CD4-positive, CD25-positive, alpha-beta regulatory T cell (primary cell): ENCODE data around the gene TMEM80. TPM values are rescaled to one million over a fixed set of nuclear protein-coding genes. Genes with fewer than 3 reads are reported as not detected.
"Not testable (repeated sequence)": the region's sequence is repeated elsewhere in the genome, so short reads cannot be mapped to it uniquely, and the experiment has no call there.

Source experiments
- ATAC-seq, 2 donors: fragments of 150-1000 bp; cut with Tn5 transposase; one replicate each; pipeline ENCODE4 v1.10.0; 2021; ENCODE audit warnings: low read depth in 2 of 2, moderate number of reproducible peaks in 2 of 2, moderate library complexity in 1 of 2
- DNase-seq, 3 donors: peaks; one replicate each; pipeline versions ENCODE4 v3.0.0 to v3.0.0-alpha.2; 2012 to 2022; ENCODE audit warnings: mixed read lengths in 1 of 3
- H3K27ac ChIP-seq: one replicate; pipeline ENCODE4 v1.7.0; 2013; ENCODE audit warnings: mild to moderate bottlenecking, low read length; ENCODE audit not compliant: insufficient read depth, poor library complexity, severe bottlenecking
- H3K27me3 ChIP-seq: one replicate; pipeline ENCODE4 v1.7.0; 2013; ENCODE audit warnings: low read length; ENCODE audit not compliant: control insufficient read depth, insufficient read depth
- H3K36me3 ChIP-seq: one replicate; pipeline ENCODE4 v1.7.0; 2013; ENCODE audit warnings: mild to moderate bottlenecking, low read length, moderate library complexity; ENCODE audit not compliant: control insufficient read depth, insufficient read depth
- H3K4me1 ChIP-seq: 2 replicates; pipeline ENCODE4 v1.7.0; 2013; ENCODE audit warnings: mild to moderate bottlenecking, low read length; ENCODE audit not compliant: insufficient read depth, control insufficient read depth, poor library complexity, severe bottlenecking
- H3K4me3 ChIP-seq: one replicate; pipeline ENCODE4 v1.7.0; 2013; ENCODE audit warnings: low read depth, mild to moderate bottlenecking, low read length, moderate library complexity
- H3K9me3 ChIP-seq, 2 experiments: 1 replicate in 1 of 2; 2 replicates in 1 of 2; pipeline ENCODE4 v1.7.0; 2013; ENCODE audit warnings: low read length in 2 of 2, mild to moderate bottlenecking in 1 of 2, moderate library complexity in 1 of 2; ENCODE audit not compliant: control insufficient read depth in 2 of 2
- H3K27ac Mint-ChIP-seq, 3 donors: one replicate each; pipeline ENCODE4 v1.8.0; 2020 to 2022; ENCODE audit warnings: mild to moderate bottlenecking in 3 of 3, mixed read lengths in 3 of 3, moderate library complexity in 2 of 3
- H3K27me3 Mint-ChIP-seq: one replicate; pipeline ENCODE4 v1.8.0; 2022; ENCODE audit warnings: mild to moderate bottlenecking, mixed read lengths
- H3K36me3 Mint-ChIP-seq: one replicate; pipeline ENCODE4 v1.8.0; 2020; ENCODE audit warnings: mixed read lengths
- H3K4me1 Mint-ChIP-seq, 4 donors: one replicate each; pipeline ENCODE4 v1.8.0; 2020 to 2022; ENCODE audit warnings: mixed read lengths in 4 of 4, mild to moderate bottlenecking in 1 of 4
- H3K4me3 Mint-ChIP-seq, 4 donors: one replicate each; pipeline ENCODE4 v1.8.0; 2020 to 2022; ENCODE audit warnings: mild to moderate bottlenecking in 4 of 4, mixed read lengths in 4 of 4, moderate library complexity in 3 of 4
- H3K9me3 Mint-ChIP-seq, 7 donors: one replicate each; pipeline ENCODE4 v1.8.0; 2020 to 2022; ENCODE audit warnings: mixed read lengths in 7 of 7, mild to moderate bottlenecking in 3 of 7, moderate library complexity in 2 of 7
- polyA plus RNA-seq, 4 donors: library from polyadenylated mRNA; unstranded; fragments of 300-500 nt; fragmentation: Illumina TruSeq; gene quantifications; one replicate each; pipeline ENCODE4 v1.2.3, GENCODE V29; 2021
- total RNA-seq: library from RNA; stranded (reverse); gene quantifications from one replicate; pipeline ENCODE4 v1.2.3, GENCODE V29; 2022

TMEM80 gene
- total and polyA plus RNA-seq, 5 donors from 2014 or later: 24.5 to 35.0 (median 26.3) TPM

GRCh38 chr11:680476-680875, 15.1 kb upstream of the TMEM80 start:
- H3K36me3 ChIP-seq: peaks cover 52% of the 10 kb centered on the region
- H3K9me3 Mint-ChIP-seq: no peaks in the 10 kb centered on the region
- H3K4me3 Mint-ChIP-seq: no peak overlapping the region
- H3K27ac Mint-ChIP-seq: peak overlapping the region in 1 of 3 donors; percentile 48
- no peak overlapping the region for H3K4me3 ChIP-seq
- H3K27me3 ChIP-seq: no peaks in the 10 kb centered on the region
- H3K27me3 Mint-ChIP-seq: no peaks in the 10 kb centered on the region
- ATAC-seq: no peak
- no peak overlapping the region for H3K27ac ChIP-seq
- H3K4me1 ChIP-seq: no peaks in the 10 kb centered on the region
- no peak for DNase-seq
- H3K9me3 ChIP-seq: no peaks in the 10 kb centered on the region
- peaks cover 0 to 7% (median 0%) of the 10 kb centered on the region in 4 donors for H3K4me1 Mint-ChIP-seq
- peaks cover 42% of the 10 kb centered on the region for H3K36me3 Mint-ChIP-seq

DNA sequence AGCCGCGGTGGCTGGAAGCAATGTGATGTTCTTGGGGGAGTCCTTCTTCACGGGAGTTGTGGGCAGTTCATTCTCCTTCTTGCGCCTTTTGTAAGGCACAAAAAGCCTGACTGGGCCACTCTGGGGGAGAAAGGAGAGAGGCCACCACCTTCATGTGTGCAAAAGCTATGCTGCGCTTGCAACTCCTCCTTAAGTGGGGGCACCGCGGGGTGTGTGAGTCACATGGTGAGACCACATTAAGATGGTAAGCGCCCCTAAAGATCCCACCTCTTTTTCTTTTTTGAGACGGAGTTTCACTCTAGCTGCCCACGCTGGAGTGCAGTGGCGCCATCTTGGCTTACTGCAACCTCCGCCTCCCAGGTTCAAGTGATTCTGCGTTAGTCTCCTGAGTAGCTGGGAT, 14.6 kb upstream of the TMEM80 start:
- ATAC-seq: no peak
- DNase-seq: no peak
- Mint-ChIP-seq H3K9me3 (no peaks in the 10 kb centered on the region), H3K4me1 (peaks cover 0 to 7% (median 0%) of the 10 kb centered on the region in 4 donors), H3K4me3 (no peak overlapping the region), H3K27me3 (no peaks in the 10 kb centered on the region), H3K27ac (no peak overlapping the region), H3K36me3 (peaks cover 42% of the 10 kb centered on the region)
- Histone ChIP-seq H3K9me3 (no peaks in the 10 kb centered on the region), H3K27ac (no peak overlapping the region), H3K27me3 (no peaks in the 10 kb centered on the region), H3K4me1 (no peaks in the 10 kb centered on the region), H3K4me3 (no peak overlapping the region), H3K36me3 (peaks cover 52% of the 10 kb centered on the region)

- Histone ChIP-seq H3K4me1 (peaks cover 13% of the 10 kb centered on the region), H3K36me3 (peaks cover 66% of the 10 kb centered on the region), H3K27me3 (no peaks in the 10 kb centered on the region), H3K9me3 (no peaks in the 10 kb centered on the region), H3K27ac (no peak overlapping the region), H3K4me3 (no peak overlapping the region)
- H3K9me3 Mint-ChIP-seq: no peaks in the 10 kb centered on the region
- ATAC-seq (no peak), DNase-seq (no peak)
- H3K4me3 Mint-ChIP-seq: peak overlapping the region in 1 of 4 donors; percentile 51
- H3K27me3 Mint-ChIP-seq: no peaks in the 10 kb centered on the region
- H3K4me1 Mint-ChIP-seq: peaks cover 6 to 20% (median 13%) of the 10 kb centered on the region in 4 donors
- peak overlapping the region in 1 of 3 donors; percentile 59 for H3K27ac Mint-ChIP-seq
- peaks cover 35% of the 10 kb centered on the region for H3K36me3 Mint-ChIP-seq
These were observed 9.0 kb upstream of the TMEM80 start for GRCh38 chr11:686451-687243.

GRCh38 chr11:687751-688150, 7.9 kb upstream of the TMEM80 start:
- H3K36me3 ChIP-seq: peaks cover 55% of the 10 kb centered on the region
- no peaks in the 10 kb centered on the region for H3K27me3 ChIP-seq
- peaks cover 28% of the 10 kb centered on the region for H3K36me3 Mint-ChIP-seq
- H3K27ac Mint-ChIP-seq: no peak overlapping the region
- H3K4me3 Mint-ChIP-seq: no peak overlapping the region
- peaks cover 13 to 31% (median 22%) of the 10 kb centered on the region in 4 donors for H3K4me1 Mint-ChIP-seq
- ATAC-seq (no peak), DNase-seq (no peak)
- no peaks in the 10 kb centered on the region for H3K9me3 ChIP-seq
- H3K4me3 ChIP-seq: no peak overlapping the region
- H3K9me3 Mint-ChIP-seq: no peaks in the 10 kb centered on the region
- no peak overlapping the region for H3K27ac ChIP-seq
- peaks cover 20% of the 10 kb centered on the region for H3K4me1 ChIP-seq
- no peaks in the 10 kb centered on the region for H3K27me3 Mint-ChIP-seq

DNA sequence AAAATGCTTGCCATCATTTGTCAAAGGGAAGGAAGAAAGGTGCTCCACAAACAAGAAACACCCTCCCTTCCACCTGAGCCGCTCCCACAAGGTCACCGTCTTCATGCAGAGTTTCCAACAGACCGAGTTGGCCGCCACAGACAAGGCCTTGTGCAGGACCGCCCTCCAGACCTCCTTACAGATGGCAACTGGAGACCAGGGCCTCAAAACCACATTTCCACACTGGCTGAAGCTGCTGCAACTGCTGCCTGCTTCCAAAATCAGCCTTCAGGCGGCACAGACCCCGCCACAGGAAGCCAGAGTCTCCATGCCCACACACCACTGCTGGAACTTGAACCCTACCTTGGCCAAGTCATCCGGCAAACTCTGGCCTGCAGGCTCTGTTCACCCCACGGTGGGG, 6.9 kb upstream of the TMEM80 start:
- no peak overlapping the region for H3K4me3 ChIP-seq
- no peaks in the 10 kb centered on the region for H3K27me3 Mint-ChIP-seq
- peaks cover 19% of the 10 kb centered on the region for H3K36me3 Mint-ChIP-seq
- no peak overlapping the region for H3K27ac ChIP-seq
- H3K27ac Mint-ChIP-seq: no peak overlapping the region
- H3K4me1 Mint-ChIP-seq: peaks cover 16 to 40% (median 26%) of the 10 kb centered on the region in 4 donors
- H3K36me3 ChIP-seq: peaks cover 46% of the 10 kb centered on the region
- no peaks in the 10 kb centered on the region for H3K9me3 ChIP-seq
- no peaks in the 10 kb centered on the region for H3K27me3 ChIP-seq
- ATAC-seq (no peak), DNase-seq (no peak)
- H3K9me3 Mint-ChIP-seq: no peaks in the 10 kb centered on the region
- peaks cover 27% of the 10 kb centered on the region for H3K4me1 ChIP-seq
- no peak overlapping the region for H3K4me3 Mint-ChIP-seq

DNA sequence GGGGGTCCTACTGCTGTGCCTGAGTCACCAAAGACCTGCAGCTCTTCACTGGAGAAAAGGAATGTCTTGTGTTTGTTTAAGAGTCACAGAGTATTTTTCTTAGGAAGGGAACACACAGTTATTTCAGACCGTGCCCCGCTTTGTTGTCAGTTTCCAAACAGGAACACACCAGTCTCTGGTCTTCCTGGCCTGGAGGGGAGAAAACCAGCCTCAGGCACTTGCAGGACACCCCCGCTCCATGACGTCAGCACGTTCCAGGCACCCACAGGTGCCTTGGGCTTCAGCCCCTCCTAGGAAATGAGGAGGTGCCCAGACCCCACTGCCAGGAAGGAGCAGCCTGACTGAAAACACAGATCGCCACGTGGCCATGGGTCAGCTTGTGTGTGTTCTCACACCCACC, 6.0 kb upstream of the TMEM80 start:
- Histone ChIP-seq H3K4me3 (no peak overlapping the region), H3K36me3 (peaks cover 37% of the 10 kb centered on the region), H3K27ac (no peak overlapping the region), H3K4me1 (peaks cover 32% of the 10 kb centered on the region), H3K9me3 (no peaks in the 10 kb centered on the region), H3K27me3 (no peaks in the 10 kb centered on the region)
- Mint-ChIP-seq H3K4me1 (peaks cover 13 to 41% (median 27%) of the 10 kb centered on the region in 4 donors), H3K9me3 (no peaks in the 10 kb centered on the region), H3K27ac (no peak overlapping the region), H3K27me3 (no peaks in the 10 kb centered on the region), H3K36me3 (peaks cover 12% of the 10 kb centered on the region), H3K4me3 (no peak overlapping the region)
- ATAC-seq (no peak), DNase-seq (no peak)

DNA sequence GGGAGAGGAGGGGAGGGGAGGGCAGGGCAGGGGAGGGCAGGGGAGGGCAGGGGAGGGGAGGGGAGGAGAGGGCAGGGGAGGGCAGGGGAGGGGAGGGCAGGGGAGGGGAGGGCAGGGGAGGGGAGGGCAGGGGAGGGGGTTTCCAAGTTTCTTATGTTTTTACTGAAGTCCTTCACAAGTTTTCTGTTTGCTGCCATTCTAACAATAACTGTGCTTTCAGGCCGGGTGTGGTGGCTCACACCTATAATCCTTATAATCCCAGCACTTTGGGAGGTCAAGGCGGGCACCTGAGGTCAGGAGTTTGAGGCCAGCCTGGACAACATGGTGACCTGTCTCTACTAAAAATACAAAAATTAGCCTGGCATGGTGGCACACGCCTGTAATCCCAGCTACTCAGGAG, 5.4 kb upstream of the TMEM80 start:
- peaks cover 34% of the 10 kb centered on the region for H3K36me3 ChIP-seq
- ATAC-seq, H3K4me3 ChIP-seq, H3K9me3 Mint-ChIP-seq, H3K27me3 ChIP-seq, DNase-seq, H3K9me3 ChIP-seq, H3K27me3 Mint-ChIP-seq: not testable (repeated sequence)
- Mint-ChIP-seq H3K4me3 (peak overlapping the region in 2 of 4 donors; percentile 39 to 42), H3K27ac (peak overlapping the region; percentile 59 to 71 (median 63)), H3K36me3 (peaks cover 10% of the 10 kb centered on the region), H3K4me1 (peaks cover 13 to 41% (median 27%) of the 10 kb centered on the region in 4 donors)
- H3K4me1 ChIP-seq: peaks cover 32% of the 10 kb centered on the region
- peak overlapping the region; percentile 39 for H3K27ac ChIP-seq
